GM11168 (cell line): ENCODE data around the gene OTOGL.

Experiments used
- in situ Hi-C: fragments of 300-500 bp; cut with MboI; formaldehyde crosslinking; loops from one replicate; pipeline ENCODE4 v1.12.0; 2022; ENCODE audit warnings: low sequenced_read_pairs; ENCODE audit not compliant: unreplicated experiment

OTOGL gene

GRCh38 chr12:80325167-80325959 is 226.0 kb downstream of the OTOGL start:
- in situ Hi-C loops: no loop called here

GRCh38 chr12:80332827-80333226 is 233.5 kb downstream of the OTOGL start:
- in situ Hi-C loops: no loop called here

GRCh38 chr12:80352474-80352873 is 253.1 kb downstream of the OTOGL start:
- in situ Hi-C loops: no loop called here

DNA sequence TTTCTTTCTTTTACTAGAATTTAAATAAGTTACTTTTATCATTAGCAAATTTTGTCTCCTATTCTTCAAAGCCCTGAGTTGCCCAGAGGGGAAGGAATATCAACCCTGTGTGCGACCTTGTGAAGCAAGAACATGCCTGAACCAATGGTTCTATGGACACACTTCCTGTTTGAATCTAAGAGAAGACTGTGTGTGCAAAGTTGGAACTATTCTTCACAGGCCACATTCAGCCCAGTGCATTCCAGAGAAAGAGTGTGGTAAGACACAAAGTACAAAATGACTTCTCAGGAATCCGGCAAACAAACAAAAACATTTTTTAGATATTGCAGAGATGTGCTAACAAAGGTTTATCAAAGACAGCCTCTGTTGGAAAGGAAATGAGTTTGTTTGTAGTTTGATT is 253.9 kb downstream of the OTOGL start:
- in situ Hi-C loops: no loop called here

DNA sequence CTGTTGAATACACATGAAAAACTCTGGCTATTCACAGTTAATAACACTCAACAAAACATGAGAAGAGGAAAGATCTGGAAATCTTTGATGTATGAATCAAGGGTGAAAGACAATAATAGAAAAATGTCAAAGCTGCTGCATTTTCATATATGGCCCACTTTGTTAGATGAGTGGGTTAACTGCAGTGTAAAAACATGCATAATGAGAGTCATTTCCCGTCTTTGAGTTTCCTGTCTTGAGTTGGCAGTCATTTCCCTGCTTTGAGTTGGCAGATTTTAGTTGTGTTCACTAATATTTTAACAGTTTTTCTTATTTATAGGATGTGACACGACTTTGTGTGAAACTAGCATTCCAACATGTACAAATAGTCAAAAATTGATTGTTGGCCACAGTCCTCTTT is 256.8 kb downstream of the OTOGL start:
- in situ Hi-C loops: no loop called here

DNA sequence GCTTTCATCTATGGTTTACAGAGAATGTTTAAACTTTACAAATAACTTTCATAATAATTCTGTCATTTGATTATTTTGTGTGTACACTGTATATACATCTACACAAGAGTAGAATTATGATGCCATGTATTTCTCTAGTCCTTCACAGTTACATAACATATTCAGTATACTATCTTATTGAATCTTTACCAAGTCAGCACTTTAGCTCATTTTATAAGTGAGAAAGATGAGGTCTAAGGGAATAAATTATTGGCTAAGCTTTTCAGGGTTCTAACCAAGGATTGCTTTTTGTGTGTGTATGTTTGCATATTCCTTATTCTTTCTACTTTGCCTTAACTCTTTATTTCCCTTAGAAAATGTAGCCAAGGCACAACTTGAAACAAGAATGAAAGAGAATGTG is 260.4 kb downstream of the OTOGL start:
- in situ Hi-C loops: no loop called here

- in situ Hi-C loops: no loop called here
These were observed 264.7 kb downstream of the OTOGL start for GRCh38 chr12:80364056-80364455.

- in situ Hi-C loops: no loop called here
These were observed 274.3 kb downstream of the OTOGL start for GRCh38 chr12:80373666-80374065.

DNA sequence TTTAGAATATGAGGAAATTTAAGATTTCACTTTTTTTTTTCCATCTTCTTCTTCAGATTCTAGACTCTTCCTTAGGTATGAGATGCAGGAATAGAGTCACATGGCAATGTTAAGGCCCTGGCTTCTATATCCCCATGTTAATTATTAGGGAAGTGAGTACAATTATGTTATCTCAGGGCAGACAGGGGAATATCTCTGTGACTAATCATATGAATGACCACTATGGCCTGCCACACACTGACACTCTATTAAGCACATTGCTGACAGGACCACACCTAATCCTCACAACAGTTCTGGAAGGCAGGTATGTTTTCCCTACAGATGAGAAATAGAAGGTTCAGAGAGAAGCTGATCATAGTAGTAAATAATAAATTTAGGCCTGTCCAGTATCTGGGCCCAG is 275.3 kb downstream of the OTOGL start:
- in situ Hi-C loops: no loop called here

DNA sequence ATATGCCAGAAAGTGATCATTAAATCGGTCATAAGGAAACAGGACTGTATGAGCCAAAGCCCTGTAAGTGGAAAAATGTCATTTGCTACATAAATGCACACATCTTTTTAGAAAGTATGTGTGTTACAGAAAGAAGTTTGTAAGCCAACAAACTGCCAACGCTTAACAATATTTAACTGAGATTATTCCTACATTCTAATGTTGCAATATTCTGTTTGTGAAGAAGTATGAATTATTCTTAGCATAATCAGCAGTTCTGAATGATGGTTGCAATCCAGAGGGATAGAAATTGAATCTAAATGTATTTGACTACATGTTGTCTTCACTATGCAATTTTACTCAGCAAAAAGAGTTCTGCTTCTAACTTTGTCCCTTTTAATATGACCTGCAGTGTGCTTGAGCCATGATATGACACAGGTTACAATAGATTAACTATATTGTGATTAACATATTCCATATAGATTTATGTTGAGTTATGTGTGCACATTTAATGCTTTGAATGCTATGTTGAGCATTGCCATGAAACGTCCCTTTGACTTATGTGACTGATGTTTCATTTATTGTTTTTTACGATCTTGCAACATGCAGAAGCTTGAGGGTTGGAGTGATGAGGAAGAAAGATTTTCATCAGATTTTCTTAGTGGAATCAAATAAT is 277.9 kb downstream of the OTOGL start:
- in situ Hi-C loops: no loop called here

- in situ Hi-C loops: no loop called here
These were observed 281.8 kb downstream of the OTOGL start for GRCh38 chr12:80381121-80381520.

DNA sequence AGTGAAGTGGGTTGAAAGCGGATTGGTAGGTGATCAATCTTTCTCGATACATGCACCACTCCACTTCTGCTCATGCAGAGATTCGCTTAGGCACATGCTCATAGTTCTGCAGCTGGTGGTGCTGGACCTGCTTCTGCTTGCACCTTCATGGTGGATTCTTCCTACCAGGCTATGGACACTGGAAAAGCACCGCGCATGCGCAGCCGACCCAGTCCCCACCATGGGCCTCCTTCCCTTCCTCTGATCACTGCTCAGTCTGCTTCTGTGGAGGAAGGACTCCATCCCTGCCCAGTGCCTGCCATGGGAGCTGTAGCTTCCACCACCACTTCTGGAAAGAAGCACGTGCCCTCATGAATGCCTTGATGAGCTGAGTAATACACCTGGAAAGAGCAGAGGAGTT is 282.9 kb downstream of the OTOGL start:
- in situ Hi-C loops: no loop called here

DNA sequence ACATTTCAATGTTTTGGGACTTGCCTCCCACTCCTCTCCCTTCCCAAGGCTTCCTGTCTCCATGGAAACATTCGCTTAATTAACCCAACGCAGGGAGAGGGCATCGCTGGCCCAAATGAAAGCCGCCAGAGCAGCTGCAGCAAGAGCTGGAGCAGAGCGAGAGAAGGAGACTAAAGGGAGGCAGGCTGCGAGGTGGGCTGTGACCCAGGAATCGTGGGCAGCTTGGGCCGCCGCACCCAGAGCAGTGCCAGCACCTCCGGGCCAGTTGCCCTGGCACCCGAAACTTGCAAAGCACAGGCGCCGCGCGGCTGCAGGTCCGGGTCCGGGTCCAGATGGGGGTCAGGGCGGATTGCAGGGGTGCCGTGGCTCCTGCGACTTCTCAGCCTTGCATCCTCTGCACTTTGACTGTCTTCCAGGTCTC is 301.2 kb downstream of the OTOGL start:
- in situ Hi-C loops: no loop called here

GRCh38 chr12:80401191-80401590 is 301.9 kb downstream of the OTOGL start:
- in situ Hi-C loops: no loop called here

GRCh38 chr12:80404629-80405028 is 305.3 kb downstream of the OTOGL start:
- in situ Hi-C loops: no loop called here

GRCh38 chr12:80406253-80406652 is 306.9 kb downstream of the OTOGL start:
- in situ Hi-C loops: no loop called here

GRCh38 chr12:80411787-80412186 is 312.4 kb downstream of the OTOGL start:
- in situ Hi-C loops: no loop called here

- in situ Hi-C loops: no loop called here
These were observed 313.1 kb downstream of the OTOGL start for GRCh38 chr12:80412343-80412953.

DNA sequence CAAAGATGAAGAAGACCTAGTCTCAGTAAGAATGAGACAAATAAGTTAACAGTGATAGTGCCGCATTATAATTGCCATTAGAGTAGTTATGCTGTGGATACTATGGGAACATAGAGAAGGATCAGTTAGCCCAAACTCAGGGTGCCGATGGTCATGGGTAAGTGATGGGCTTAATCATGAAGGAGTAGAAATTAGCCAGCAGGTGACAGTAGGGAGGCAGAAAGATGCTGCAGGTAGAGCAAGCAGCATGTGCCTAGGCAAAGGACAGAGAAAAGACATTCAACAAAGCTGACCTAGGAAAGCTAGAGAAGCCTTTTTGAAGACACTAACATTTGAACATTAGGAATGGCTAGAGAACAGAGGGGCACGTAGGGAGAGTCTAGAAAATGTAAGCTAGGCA is 314.1 kb downstream of the OTOGL start:
- in situ Hi-C loops: no loop called here

DNA sequence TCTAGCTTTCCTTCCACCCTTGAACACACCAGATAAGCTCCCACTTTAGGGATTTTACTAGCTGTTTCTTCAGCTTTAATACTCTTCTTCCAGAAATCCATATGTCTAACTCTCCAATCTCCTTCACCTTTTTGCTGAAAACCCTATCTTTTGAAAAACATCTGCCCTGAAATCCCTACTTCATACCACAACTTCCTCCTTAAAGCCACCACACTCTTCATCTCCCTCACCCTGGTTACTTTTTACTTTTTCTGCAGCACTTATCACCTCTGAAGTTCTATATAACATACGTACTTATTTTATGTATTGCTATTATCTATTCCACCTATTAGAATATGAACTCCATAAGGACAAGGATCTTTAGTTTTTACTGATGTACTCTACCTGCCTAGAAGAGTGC is 316.1 kb downstream of the OTOGL start:
- in situ Hi-C loops: no loop called here

GRCh38 chr12:80419644-80420043 is 320.3 kb downstream of the OTOGL start:
- in situ Hi-C loops: no loop called here
